ENCODE data around the gene NR6A1. TPM values are rescaled to one million over a fixed set of nuclear protein-coding genes. Genes with fewer than 3 reads are reported as not detected.

NR6A1 gene
- 0.49 and 0.51 TPM in 2 replicates for total RNA-seq

GRCh38 chr9:124771021-124771866 is at the start of gene NR6A1:
Gene NR6A1, minus strand, starts transcription at chr9:124771311.

GRCh38 chr9:124776954-124777648 is 6.0 kb upstream of the NR6A1 start, which contains the start of gene OLFML2A:
Gene OLFML2A, plus strand, starts transcription at chr9:124777133. Its CDS starts 138 bp downstream, at chr9:124777271.

DNA sequence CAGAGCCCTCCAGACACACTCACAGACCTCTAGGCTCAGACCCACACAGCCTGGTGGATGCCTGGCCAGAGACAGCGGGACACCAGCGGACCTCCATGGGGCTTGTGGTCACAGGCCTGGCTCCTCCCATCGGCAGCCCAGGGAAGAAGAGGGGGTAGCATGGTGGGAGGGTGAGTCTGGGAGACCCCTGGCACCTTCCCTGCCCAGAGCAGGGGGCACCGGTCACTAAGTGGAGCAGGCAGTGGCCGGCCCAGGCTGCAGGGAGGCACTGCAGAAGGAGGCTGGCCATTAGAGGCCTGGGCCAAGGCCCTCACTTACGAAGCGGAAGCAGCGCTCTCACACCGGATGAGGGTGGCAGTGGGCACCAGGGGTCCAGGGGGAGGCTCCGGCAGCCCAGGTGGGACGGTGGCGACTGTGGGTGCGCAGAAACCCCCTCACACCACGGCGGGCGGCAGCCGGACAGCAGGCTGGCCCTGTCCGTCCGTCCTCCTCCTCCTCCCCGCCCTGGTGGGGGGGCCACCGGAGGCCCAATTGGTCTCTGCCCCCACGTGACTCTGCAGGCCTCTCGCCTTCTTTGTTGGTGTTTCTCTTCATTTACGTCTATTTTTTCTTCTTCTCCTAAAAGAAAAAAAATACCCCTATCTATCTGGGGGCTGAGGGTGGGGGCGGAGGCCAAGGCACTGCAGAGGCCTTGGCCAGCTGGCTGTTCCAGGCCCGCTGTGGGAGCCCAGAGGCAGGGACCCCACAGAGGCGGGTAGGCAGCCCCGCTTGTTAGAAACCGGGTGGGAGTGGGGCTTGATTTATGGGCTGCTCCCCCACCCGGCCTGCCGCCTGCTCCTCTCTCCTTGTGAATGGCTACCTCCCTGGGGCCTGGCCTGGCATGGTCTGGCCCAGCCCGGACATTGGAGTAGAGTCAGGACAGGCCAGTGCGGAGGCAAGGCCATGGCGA is 263.9 kb downstream of the NR6A1 start, which contains the start of gene NR5A1:
Gene NR5A1, minus strand, starts transcription at position 469 of the 949 bp plus-strand sequence. CDS start 4,004 bp downstream, outside the sequence.

Other genes with a start within 250 kb of the NR6A1 start
- 13.7 and 104 TPM in 2 replicates for gene OLFML2A, start 5.8 kb upstream of the NR6A1 start, total RNA-seq
- gene WDR38, start 82.1 kb upstream of the NR6A1 start, total RNA-seq: 0.13 TPM in 1 of 2 replicates, not detected in the other
- 1,392 and 2,246 TPM in 2 replicates for gene RPL35, start 90.6 kb upstream of the NR6A1 start, total RNA-seq
- gene ARPC5L, start 90.8 kb upstream of the NR6A1 start, total RNA-seq: 15.8 and 32.6 TPM in 2 replicates
- gene GOLGA1, start 169.8 kb upstream of the NR6A1 start, total RNA-seq: 5.7 and 9.0 TPM in 2 replicates

Data from mesangial cell (primary cell).